Parathyroid adenoma (tissue), 2 donors: ENCODE results near the gene DNAH12.

ENCODE experiments used
- H2AFZ ChIP-seq: fragments of 300-600 bp; sonication (generic); one replicate; pipeline ENCODE4 v1.7.0; 2017; ENCODE audit warnings: antibody characterized with exemption, mild to moderate bottlenecking
- H3K27ac ChIP-seq: fragments of 300-600 bp; sonication (generic); one replicate; pipeline ENCODE4 v1.7.0; 2017
- H3K27me3 ChIP-seq: fragments of 300-600 bp; sonication (generic); one replicate; pipeline ENCODE4 v1.7.0; 2017; ENCODE audit warnings: low read length; ENCODE audit not compliant: control insufficient read depth, insufficient read depth
- H3K36me3 ChIP-seq: fragments of 300-600 bp; sonication (generic); one replicate; pipeline ENCODE4 v1.7.0; 2017; ENCODE audit warnings: low read length; ENCODE audit not compliant: control insufficient read depth, insufficient read depth
- H3K4me1 ChIP-seq: fragments of 300-600 bp; sonication (generic); one replicate; pipeline ENCODE4 v1.7.0; 2017; ENCODE audit warnings: control low read depth
- H3K4me2 ChIP-seq: fragments of 300-600 bp; sonication (generic); one replicate; pipeline ENCODE4 v1.7.0; 2017; ENCODE audit warnings: low read length
- H3K4me3 ChIP-seq: fragments of 300-600 bp; sonication (generic); one replicate; pipeline ENCODE4 v1.7.0; 2017; ENCODE audit warnings: low read depth, low read length
- H3K79me2 ChIP-seq: fragments of 300-600 bp; sonication (generic); one replicate; pipeline ENCODE4 v1.7.0; 2017; ENCODE audit warnings: control low read depth
- H3K9ac ChIP-seq: fragments of 300-600 bp; sonication (generic); one replicate; pipeline ENCODE4 v1.7.0; 2017; ENCODE audit warnings: mild to moderate bottlenecking
- H3K9me3 ChIP-seq: fragments of 300-600 bp; sonication (generic); one replicate; pipeline ENCODE4 v1.7.0; 2017; ENCODE audit warnings: low read length; ENCODE audit not compliant: control insufficient read depth
- TF ChIP-seq, protein P1 (sequence below): fragments of 300-600 bp; sonication (generic); IDR thresholded peaks from one replicate; pipeline ENCODE4 v1.7.0; 2017; ENCODE audit warnings: antibody characterized with exemption, mild to moderate bottlenecking
- donor health status: primary hyperparathyroidism.

DNAH12 gene

DNA sequence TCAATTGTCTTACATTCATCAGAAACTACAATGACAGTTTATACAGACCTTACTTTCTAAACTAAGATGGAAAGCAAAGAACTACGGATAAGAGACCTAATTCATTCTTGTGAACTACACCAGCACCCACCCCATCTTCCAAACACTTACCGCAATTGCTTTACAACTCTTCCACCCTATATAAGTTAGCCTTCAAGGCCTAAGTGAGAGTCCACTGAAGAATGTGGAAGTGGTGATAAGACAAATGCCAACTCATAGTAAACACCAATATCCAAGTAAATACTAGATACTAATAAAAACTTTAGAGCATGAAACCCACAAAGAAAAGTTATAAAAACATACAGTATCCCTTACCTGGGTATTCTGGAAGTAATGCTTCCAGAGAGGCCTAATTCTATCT lies 39.4 kb upstream of the DNAH12 start:
- H3K27me3 ChIP-seq: no peaks in the 10 kb centered on the region
- no peak overlapping the region for H3K4me3 ChIP-seq
- no peaks in the 10 kb centered on the region for H3K9me3 ChIP-seq
- TF ChIP-seq, protein P1, sequence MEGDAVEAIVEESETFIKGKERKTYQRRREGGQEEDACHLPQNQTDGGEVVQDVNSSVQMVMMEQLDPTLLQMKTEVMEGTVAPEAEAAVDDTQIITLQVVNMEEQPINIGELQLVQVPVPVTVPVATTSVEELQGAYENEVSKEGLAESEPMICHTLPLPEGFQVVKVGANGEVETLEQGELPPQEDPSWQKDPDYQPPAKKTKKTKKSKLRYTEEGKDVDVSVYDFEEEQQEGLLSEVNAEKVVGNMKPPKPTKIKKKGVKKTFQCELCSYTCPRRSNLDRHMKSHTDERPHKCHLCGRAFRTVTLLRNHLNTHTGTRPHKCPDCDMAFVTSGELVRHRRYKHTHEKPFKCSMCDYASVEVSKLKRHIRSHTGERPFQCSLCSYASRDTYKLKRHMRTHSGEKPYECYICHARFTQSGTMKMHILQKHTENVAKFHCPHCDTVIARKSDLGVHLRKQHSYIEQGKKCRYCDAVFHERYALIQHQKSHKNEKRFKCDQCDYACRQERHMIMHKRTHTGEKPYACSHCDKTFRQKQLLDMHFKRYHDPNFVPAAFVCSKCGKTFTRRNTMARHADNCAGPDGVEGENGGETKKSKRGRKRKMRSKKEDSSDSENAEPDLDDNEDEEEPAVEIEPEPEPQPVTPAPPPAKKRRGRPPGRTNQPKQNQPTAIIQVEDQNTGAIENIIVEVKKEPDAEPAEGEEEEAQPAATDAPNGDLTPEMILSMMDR: no peak
- H2AFZ ChIP-seq: no peak overlapping the region
- H3K79me2 ChIP-seq: peaks cover 63% of the 10 kb centered on the region
- H3K36me3 ChIP-seq: no peaks in the 10 kb centered on the region
- peaks cover 5% of the 10 kb centered on the region for H3K4me1 ChIP-seq
- no peak overlapping the region for H3K27ac ChIP-seq
- no peak overlapping the region for H3K9ac ChIP-seq
- no peak overlapping the region for H3K4me2 ChIP-seq

DNA sequence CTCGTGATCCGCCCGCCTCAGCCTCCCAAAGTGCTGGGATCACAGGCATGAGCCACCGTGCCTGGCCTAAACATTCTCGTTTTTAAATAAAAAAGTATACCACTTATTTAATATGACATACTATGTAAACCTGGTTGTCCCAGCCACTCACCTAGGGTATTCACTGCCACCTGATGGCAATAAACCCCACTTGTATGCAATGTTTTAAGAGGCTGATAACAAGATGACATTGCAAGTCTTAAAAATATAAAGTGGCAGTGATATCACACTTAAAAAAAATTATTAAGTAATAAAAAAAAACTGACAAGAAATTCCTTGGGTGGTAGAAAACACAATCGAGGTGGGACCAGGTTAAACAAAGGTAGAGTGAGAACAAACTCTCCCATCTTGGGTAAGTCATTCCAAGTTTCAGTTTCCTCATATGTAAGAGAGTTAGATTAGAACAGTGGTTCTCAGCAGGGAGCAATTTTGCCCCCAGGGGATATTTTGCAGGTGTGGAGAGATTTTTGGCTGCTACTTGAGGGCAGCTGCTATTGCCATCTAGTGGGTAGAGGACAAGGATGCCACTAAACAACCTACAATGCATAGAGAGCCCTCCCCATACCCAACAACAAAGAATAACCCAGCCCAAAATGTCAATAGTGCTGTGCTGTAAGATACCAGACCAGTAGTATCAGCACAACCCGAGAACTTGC lies 38.5 kb upstream of the DNAH12 start:
- Histone ChIP-seq H3K27ac (no peak overlapping the region), H3K9me3 (no peaks in the 10 kb centered on the region), H2AFZ (no peak overlapping the region), H3K4me3 (no peak overlapping the region), H3K4me1 (peaks cover 8% of the 10 kb centered on the region), H3K4me2 (no peak overlapping the region), H3K36me3 (no peaks in the 10 kb centered on the region), H3K79me2 (peaks cover 58% of the 10 kb centered on the region), H3K9ac (no peak overlapping the region), H3K27me3 (no peaks in the 10 kb centered on the region)
- TF ChIP-seq, protein P1: no peak

DNA sequence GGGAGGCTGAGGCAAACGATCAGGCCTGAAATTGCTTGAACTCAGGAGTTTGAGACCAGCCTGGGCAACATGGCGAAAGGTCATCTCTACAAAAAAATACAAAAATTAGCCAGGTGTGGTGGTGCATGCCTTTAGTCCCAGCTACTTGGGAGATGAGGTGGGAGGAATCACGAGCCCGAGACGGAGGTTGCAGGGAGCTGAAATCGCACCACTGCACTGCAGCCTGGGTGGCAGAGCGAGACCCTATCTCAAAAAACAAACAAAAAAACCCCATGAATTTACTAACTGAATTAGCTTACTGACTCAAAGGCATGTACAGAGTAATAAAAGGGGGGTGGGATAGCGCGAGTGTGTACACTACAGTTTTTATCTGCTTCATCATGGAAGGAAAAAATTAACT lies 33.7 kb upstream of the DNAH12 start:
- peak overlapping the region; percentile 50 for H3K27ac ChIP-seq
- no peaks in the 10 kb centered on the region for H3K9me3 ChIP-seq
- no peaks in the 10 kb centered on the region for H3K27me3 ChIP-seq
- H3K9ac ChIP-seq: no peak overlapping the region
- TF ChIP-seq, protein P1: no peak
- H3K79me2 ChIP-seq: peaks cover 37% of the 10 kb centered on the region
- no peak overlapping the region for H3K4me3 ChIP-seq
- H3K4me2 ChIP-seq: no peak overlapping the region
- no peak overlapping the region for H2AFZ ChIP-seq
- peaks cover 12% of the 10 kb centered on the region for H3K4me1 ChIP-seq
- H3K36me3 ChIP-seq: no peaks in the 10 kb centered on the region

DNA sequence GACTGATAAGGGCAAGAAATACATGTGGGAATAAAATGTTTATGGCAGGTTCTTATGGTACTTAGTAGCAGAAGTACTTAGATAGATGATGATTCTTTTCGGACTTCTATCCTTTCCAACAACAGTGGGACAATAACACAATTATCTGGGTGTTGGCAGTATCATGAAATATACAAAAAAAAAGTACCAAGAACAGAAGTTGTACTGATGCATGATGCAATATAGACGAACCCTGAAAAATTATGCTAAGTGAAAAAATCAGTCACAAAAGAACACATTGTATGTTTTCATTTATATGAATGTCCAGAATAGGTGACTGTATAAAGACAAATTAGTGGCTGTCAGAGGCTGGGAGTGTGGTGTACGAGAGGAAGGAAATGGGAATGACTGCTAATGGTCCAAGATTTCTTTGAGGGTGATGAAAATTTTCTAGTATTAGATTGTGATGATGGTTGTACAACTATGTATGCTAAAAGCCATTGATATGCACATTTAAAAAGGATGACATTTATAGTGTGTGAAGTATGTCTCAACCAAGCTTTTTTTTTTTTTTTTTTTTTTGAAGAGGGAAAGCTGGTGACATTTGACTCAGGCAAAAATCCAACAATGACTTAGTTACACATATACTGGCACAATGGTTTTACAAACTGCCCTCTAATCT lies 32.0 kb upstream of the DNAH12 start:
- H3K36me3 ChIP-seq: no peaks in the 10 kb centered on the region

More for the DNA sequence above, 32.0 kb upstream of the DNAH12 start:
- H3K9me3 ChIP-seq: no peaks in the 10 kb centered on the region
- H3K4me3 ChIP-seq: no peak overlapping the region
- TF ChIP-seq, protein P1: no peak
- no peak overlapping the region for H2AFZ ChIP-seq
- H3K4me1 ChIP-seq: peaks cover 12% of the 10 kb centered on the region
- H3K9ac ChIP-seq: no peak overlapping the region
- H3K27ac ChIP-seq: peak overlapping the region; percentile 50
- H3K79me2 ChIP-seq: peaks cover 31% of the 10 kb centered on the region
- H3K27me3 ChIP-seq: no peaks in the 10 kb centered on the region
- H3K4me2 ChIP-seq: no peak overlapping the region
